GM23248 (cell line): ENCODE results near the gene ZNF831. TPM values are rescaled to one million over a fixed set of nuclear protein-coding genes. Genes with fewer than 3 reads are reported as not detected.

ENCODE experiments used
- DNase-seq: peaks from one replicate; pipeline ENCODE4 v3.0.0-alpha.2; 2015
- H2AFZ ChIP-seq: fragments of 200-600 bp; sonication (generic); 2 replicates; pipeline ENCODE4 v1.6.1; 2016; ENCODE audit warnings: antibody characterized with exemption
- H3F3A ChIP-seq: fragments of 200-600 bp; sonication (generic); 2 replicates; pipeline ENCODE4 v1.6.1; 2016; ENCODE audit warnings: mild to moderate bottlenecking, antibody characterized with exemption, mixed run types; ENCODE audit not compliant: insufficient read depth
- H3K27ac ChIP-seq: fragments of 200-600 bp; sonication (generic); 2 replicates; pipeline ENCODE4 v1.5.1; 2016; ENCODE audit warnings: mild to moderate bottlenecking
- H3K27me3 ChIP-seq: fragments of 200-600 bp; sonication (generic); replicated peaks from 2 replicates; pipeline ENCODE4 v1.6.1; 2016; ENCODE audit warnings: mild to moderate bottlenecking; ENCODE audit not compliant: insufficient read depth
- H3K36me3 ChIP-seq: fragments of 200-600 bp; sonication (generic); 2 replicates; pipeline ENCODE4 v1.6.1; 2016; ENCODE audit warnings: low read depth, mild to moderate bottlenecking
- H3K4me1 ChIP-seq: fragments of 200-600 bp; sonication (generic); 2 replicates; pipeline ENCODE4 v1.6.1; 2016; ENCODE audit warnings: mild to moderate bottlenecking; ENCODE audit not compliant: insufficient read depth
- H3K4me2 ChIP-seq: fragments of 200-600 bp; sonication (generic); one replicate; pipeline ENCODE4 v1.6.1; 2016; ENCODE audit warnings: mild to moderate bottlenecking; ENCODE audit not compliant: unreplicated experiment
- H3K4me3 ChIP-seq: fragments of 200-600 bp; sonication (generic); 2 replicates; pipeline ENCODE4 v1.5.1; 2016; ENCODE audit warnings: mild to moderate bottlenecking
- H3K79me2 ChIP-seq: fragments of 200-600 bp; sonication (generic); 2 replicates; pipeline ENCODE4 v1.6.1; 2016; ENCODE audit warnings: mild to moderate bottlenecking; ENCODE audit not compliant: insufficient read depth
- H3K9ac ChIP-seq: fragments of 200-600 bp; sonication (generic); 2 replicates; pipeline ENCODE4 v1.6.1; 2016; ENCODE audit warnings: mild to moderate bottlenecking
- H3K9me2 ChIP-seq: fragments of 200-600 bp; sonication (generic); 2 replicates; pipeline ENCODE4 v1.6.1; 2016; ENCODE audit warnings: mixed run types, mild to moderate bottlenecking, moderate library complexity; ENCODE audit not compliant: insufficient read depth
- H3K9me3 ChIP-seq: fragments of 200-600 bp; sonication (generic); one replicate; pipeline ENCODE4 v1.6.1; 2017; ENCODE audit warnings: low read depth
- H4K20me1 ChIP-seq: fragments of 200-600 bp; sonication (generic); 2 replicates; pipeline ENCODE4 v1.6.0; 2016; ENCODE audit not compliant: insufficient read depth
- EZH2 ChIP-seq: fragments of 200-600 bp; sonication (generic); IDR thresholded peaks from 2 replicates; pipeline ENCODE4 v1.6.1; 2018; ENCODE audit warnings: antibody characterized with exemption, mild to moderate bottlenecking; ENCODE audit not compliant: insufficient read depth, poor library complexity, severe bottlenecking
- EZH2phosphoT487 ChIP-seq: fragments of 200-600 bp; sonication (generic); IDR thresholded peaks from 2 replicates; pipeline ENCODE4 v1.6.1; 2018; ENCODE audit warnings: antibody characterized with exemption, moderate library complexity, mild to moderate bottlenecking, low read depth; ENCODE audit not compliant: insufficient read depth
- WGBS, 2 experiments: methylation state at CpG; one replicate each; pipeline ENCODE4 v1.1.6; 2015 to 2017; ENCODE audit warnings: low lambda C conversion rate in 2 of 2, low coverage in 1 of 2; ENCODE audit errors: missing lambda C conversion rate in 2 of 2; 5-methylcytosine and 5-hydroxymethylcytosine counted together
- in situ Hi-C: fragments of 300-500 bp; cut with MboI; formaldehyde crosslinking; loops from 2 replicates; pipeline ENCODE4 v1.15.0; 2020
- polyA plus RNA-seq: library from polyadenylated mRNA; unstranded; fragments of >200 nt; fragmentation: Nextera tagmentation; extraction: Ambion mirVana; gene quantifications from 2 replicates; pipeline ENCODE4 v1.2.1, GENCODE V29; 2016
- total RNA-seq: library from RNA; depleted of rRNA; stranded (reverse); fragments of >200 nt; shearing (Covaris generic); gene quantifications from 2 replicates; pipeline ENCODE4 v1.2.3, GENCODE V29; 2014

ZNF831 gene
- total and polyA plus RNA-seq, 2 experiments from 2014 or later = not detected

DNA sequence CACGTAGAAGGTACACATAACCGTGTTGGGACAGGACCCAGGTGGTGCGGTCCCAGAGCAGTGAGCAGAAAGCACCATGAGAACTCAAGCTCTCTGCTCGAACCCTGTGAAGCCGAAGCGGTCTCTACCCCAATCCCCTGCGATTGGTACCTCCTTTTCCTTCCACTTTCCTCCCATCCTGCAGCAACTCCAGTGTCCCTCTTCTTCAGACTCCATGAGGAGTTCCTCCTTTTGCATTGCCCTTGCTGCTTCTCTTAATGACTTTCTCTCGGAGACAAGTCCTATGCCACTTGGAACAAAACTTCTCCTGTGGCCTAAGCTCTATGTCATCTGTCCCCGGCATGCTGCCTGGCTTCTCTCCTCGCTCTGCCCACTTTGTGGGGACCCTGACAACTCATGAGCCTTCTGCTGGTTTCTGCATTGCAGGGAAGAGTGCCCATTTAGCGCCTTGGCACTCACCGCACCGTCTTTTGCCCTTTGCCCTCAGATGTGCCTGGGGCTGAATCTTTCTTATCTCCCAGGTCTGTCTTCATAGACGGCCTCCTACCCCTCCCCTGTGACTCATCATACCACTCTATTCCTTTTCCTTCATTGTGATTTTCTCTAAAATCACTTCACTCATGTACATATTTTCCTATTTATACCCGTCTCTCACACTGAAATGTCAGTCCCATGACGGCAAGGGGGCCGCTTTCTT is 9.2 kb upstream of the ZNF831 start:
- Histone ChIP-seq H3K79me2 (no peaks in the 10 kb centered on the region), H3K9me3 (no peaks in the 10 kb centered on the region), H3K27me3 (no peaks in the 10 kb centered on the region), H2AFZ (no peak overlapping the region), H3K27ac (no peak overlapping the region), H3K4me3 (no peak overlapping the region), H3F3A (no peaks in the 10 kb centered on the region), H3K4me1 (no peaks in the 10 kb centered on the region), H3K9ac (no peak overlapping the region), H3K4me2 (no peak overlapping the region), H3K36me3 (no peaks in the 10 kb centered on the region), H4K20me1 (no peaks in the 10 kb centered on the region), H3K9me2 (no peaks in the 10 kb centered on the region)
- DNase-seq = no peak
- no peak for TF ChIP-seq EZH2phosphoT487
- no peak for TF ChIP-seq EZH2
- WGBS, 2 experiments = 43 to 46% methylated on average over 17 of the region's 17 CpGs
- in situ Hi-C loops = no loop called here

DNA sequence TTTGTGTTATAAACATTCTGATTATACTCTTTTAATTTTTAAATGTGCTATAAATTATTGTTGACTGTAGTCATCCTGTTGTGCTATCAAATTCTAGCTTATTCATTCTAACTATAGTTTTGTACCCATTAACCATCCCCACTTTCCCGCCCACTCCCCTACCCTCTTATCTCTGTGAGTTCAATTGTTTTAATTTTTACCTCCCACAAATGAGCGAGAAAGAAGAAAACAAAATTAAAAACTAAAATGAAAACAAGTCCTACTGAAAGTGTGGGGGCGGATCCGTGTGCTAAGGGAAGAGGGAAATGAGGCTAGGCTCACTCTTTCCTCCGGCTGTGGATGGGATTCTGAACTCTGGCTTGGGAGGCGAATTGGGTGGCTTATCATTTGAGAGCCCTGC is 6.6 kb upstream of the ZNF831 start:
- H3K9me3 ChIP-seq = no peaks in the 10 kb centered on the region
- no peaks in the 10 kb centered on the region for H3K9me2 ChIP-seq
- no peaks in the 10 kb centered on the region for H3F3A ChIP-seq
- H3K79me2 ChIP-seq = no peaks in the 10 kb centered on the region
- no peak overlapping the region for H3K4me3 ChIP-seq
- in situ Hi-C loops = no loop called here
- H3K4me2 ChIP-seq = no peak overlapping the region
- TF ChIP-seq EZH2phosphoT487 (no peak), EZH2 (no peak)
- no peaks in the 10 kb centered on the region for H3K4me1 ChIP-seq
- no peak overlapping the region for H3K27ac ChIP-seq
- no peaks in the 10 kb centered on the region for H3K36me3 ChIP-seq
- H4K20me1 ChIP-seq = no peaks in the 10 kb centered on the region
- no peak overlapping the region for H3K9ac ChIP-seq
- 35 to 43% methylated on average over 6 of the region's 6 CpGs for WGBS, 2 experiments
- H2AFZ ChIP-seq = no peak overlapping the region
- H3K27me3 ChIP-seq = no peaks in the 10 kb centered on the region
- DNase-seq = no peak

DNA sequence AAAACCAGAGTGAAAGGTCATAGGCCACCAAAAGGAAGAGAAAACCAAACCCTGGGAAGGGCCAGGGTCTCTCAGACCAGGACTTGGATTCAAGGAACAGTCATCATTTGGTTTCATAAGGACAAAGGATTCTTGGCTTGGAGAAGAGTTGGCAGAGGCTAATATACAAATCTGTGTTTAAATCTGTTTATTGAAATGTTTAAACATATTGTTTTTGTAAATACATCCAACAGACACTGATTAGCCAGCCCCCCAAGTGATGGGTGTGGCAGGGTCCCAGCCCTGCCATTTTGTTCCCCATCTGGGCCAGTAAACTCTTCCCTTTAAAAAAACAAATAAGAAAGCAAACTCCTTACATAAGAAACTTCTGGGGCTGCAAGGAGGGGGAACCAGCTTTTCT is 6.1 kb upstream of the ZNF831 start:
- H3K9me2 ChIP-seq = no peaks in the 10 kb centered on the region
- no peak for DNase-seq
- no peaks in the 10 kb centered on the region for H3K4me1 ChIP-seq
- no peak overlapping the region for H3K4me3 ChIP-seq
- TF ChIP-seq EZH2phosphoT487 (no peak), EZH2 (no peak)
- H3K27ac ChIP-seq = no peak overlapping the region
- H3K79me2 ChIP-seq = no peaks in the 10 kb centered on the region
- no peak overlapping the region for H2AFZ ChIP-seq
- H4K20me1 ChIP-seq = no peaks in the 10 kb centered on the region
- in situ Hi-C loops = no loop called here
- H3K9ac ChIP-seq = no peak overlapping the region
- H3K4me2 ChIP-seq = no peak overlapping the region
- H3K36me3 ChIP-seq = no peaks in the 10 kb centered on the region
- H3K27me3 ChIP-seq = no peaks in the 10 kb centered on the region
- no peaks in the 10 kb centered on the region for H3K9me3 ChIP-seq
- no peaks in the 10 kb centered on the region for H3F3A ChIP-seq

DNA sequence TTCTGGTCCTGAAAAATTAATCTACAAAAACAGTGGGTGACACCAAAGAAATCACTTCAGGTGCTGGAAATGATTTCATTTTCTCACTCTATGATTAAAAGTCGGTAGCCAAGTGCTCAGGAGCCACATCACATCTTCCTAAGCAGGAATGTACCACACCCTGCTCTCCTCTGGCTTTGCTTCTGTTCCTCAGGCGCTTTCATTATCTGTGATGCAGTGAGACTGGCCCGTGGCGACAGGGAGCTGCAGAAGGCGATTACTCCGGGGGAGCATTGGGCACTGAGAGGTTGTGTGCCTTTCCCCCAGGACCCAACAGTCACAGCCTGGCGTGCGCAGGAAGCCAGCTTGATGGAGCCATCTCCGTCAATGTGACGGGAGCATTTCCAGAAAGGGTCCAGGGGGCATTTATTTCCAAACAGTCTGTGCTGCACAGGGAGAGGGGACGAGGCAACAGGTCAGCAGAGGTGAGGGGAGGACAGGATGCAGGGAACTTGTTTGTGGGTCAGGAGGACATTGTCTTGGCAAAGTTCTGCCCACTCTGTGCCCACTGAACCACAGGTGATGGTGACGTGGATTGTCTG is 5.6 kb upstream of the ZNF831 start:
- no peak for DNase-seq
- no peaks in the 10 kb centered on the region for H3K4me1 ChIP-seq
- no peak overlapping the region for H3K4me3 ChIP-seq
- H3K4me2 ChIP-seq = no peak overlapping the region
- H3K27ac ChIP-seq = no peak overlapping the region
- H3F3A ChIP-seq = no peaks in the 10 kb centered on the region
- 47 to 49% methylated on average over 12 of the region's 12 CpGs for WGBS, 2 experiments
- H4K20me1 ChIP-seq = no peaks in the 10 kb centered on the region
- no peak overlapping the region for H2AFZ ChIP-seq
- TF ChIP-seq EZH2 = no peak
- TF ChIP-seq EZH2phosphoT487 = no peak
- in situ Hi-C loops = no loop called here
- H3K9ac ChIP-seq = no peak overlapping the region
- no peaks in the 10 kb centered on the region for H3K9me3 ChIP-seq
- H3K9me2 ChIP-seq = no peaks in the 10 kb centered on the region
- no peaks in the 10 kb centered on the region for H3K36me3 ChIP-seq
- no peaks in the 10 kb centered on the region for H3K79me2 ChIP-seq
- no peaks in the 10 kb centered on the region for H3K27me3 ChIP-seq
